Measurements from ENCODE around the gene GBA2.

GBA2 gene

DNA sequence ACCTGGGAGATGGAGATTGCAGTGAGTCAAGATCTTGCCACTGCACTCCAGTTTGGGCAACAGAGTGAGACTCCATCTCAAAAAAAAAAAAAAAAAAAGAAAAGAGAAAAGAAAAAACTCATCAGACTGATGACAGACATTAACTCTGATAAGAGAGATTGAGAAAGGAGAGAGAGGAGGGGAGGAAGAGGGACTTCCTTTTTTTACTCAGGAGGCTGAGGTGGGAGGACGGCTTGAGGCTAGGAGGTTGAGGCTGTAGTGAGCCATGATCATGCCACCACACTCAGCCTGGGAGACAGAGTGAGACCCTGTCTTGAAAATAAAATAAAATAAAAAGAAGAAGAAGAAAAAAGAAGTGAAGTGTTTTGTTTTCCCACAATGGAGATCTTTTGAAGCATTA lies 14.8 kb upstream of the GBA2 start:
- no peak for DNase-seq (ENCODE audit: low read depth)

DNA sequence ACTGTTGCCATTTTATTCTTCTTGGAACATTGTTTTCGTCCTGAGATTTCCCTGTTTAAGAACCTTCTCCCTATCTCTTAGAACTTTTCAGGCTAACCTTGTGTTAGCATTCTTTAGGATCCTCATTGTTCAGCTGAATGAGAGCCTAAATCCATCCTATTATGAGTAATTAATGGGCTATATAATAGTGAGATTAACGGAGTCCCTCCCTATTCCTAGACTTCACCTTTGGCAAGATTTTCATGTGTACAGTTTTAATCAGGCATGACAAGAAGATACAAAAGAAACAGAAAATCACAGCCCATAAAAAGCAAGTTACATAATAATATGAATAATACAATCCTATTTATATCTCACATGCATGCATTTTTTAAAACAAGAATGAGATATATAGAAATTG lies 14.2 kb upstream of the GBA2 start:
- DNase-seq (ENCODE audit: low read depth), result no peak

DNA sequence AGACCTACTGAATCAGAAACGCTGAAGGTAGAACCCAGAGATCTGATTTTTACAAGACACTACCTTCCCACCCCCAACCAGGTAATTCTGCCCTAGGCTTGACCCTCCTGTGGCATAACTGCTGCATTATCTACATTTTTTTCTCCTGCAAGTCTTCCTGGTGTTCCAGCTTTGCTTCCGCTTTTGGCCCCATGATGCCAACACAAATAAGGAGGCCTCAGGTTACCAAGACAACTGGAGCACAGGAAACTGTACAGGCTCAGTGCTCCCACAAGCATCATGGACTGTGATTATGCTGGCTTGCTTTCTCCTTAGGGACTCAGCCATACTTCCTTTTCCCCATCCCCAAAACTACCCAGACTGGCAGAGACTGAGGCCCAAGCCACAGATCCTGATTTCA lies 11.6 kb upstream of the GBA2 start:
- DNase-seq (ENCODE audit: low read depth), result no peak

DNA sequence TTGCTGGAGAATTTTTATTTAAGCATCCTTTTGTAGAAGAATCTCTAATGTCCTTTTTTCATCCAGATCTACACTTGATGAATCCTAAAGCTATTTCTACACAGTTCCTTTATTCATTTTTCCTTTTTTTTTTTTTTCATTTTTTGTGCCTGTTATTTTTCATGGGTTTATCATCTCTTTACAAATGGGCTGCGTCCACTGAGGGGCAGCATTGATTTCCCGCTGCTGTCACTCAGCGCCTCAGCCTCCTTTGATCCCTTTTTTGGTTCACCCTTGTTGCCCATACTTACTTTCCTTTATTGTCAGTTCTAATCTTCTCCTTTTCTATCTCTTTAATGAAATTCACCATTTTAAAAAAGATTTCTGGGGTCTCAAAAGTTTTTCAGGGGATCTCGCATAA lies 10.8 kb upstream of the GBA2 start:
- DNase-seq (ENCODE audit: low read depth), result no peak

GRCh38 chr9:35758475-35759050 lies 9.5 kb upstream of the GBA2 start:
- DNase-seq (ENCODE audit: low read depth), result no peak

DNA sequence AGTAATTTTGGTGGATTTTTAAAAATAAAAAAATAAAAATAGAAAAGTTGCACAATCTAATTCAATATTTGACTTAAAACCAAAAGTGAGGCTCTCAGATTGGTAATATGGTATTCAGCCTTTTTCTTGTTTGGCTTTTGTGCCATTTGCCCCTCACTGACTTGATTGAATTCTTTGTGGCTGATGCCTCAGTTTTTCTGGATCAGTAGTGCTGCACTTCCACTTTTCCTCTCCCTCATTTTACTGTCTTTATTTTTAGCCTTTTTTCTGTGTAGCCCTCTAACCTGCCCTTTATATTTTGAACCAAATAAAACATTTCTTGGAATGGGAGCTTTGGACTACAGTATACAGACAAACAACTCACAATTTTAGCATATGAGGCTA lies 8.9 kb upstream of the GBA2 start:
- no peak for DNase-seq (ENCODE audit: low read depth)

DNA sequence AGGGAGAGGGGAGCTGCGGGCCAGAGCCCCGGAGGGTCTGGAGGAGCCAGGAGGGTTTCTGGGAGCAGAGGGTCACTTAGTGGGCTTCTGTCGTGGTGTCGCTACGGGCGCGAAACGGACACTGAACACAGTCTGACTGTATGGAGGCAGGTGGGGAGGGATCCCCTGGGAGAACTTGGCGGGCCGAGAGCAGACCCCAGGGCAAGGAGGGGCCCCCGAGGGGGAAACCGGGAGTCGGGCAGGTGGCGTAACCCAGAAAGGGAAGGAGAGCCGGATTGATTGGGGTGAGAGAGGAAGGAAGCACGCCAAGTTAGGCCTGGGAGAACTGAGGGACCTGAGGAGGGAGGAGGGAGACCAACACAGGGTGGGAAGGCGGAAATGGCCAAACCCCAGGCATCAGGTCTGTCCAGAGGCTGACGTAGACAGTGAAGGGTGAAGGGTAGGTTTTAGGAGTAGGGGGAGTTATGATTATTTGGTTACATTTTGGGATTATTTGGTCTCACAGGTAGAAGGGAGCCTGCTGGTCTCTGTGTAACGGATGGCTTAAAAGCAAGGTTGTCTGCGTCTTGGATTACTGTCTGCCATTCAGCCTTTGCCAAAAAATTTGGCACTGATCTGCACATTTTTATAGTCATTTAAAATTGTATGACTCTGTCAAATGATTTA lies 8.3 kb upstream of the GBA2 start:
- no peak for DNase-seq (ENCODE audit: low read depth)

DNA sequence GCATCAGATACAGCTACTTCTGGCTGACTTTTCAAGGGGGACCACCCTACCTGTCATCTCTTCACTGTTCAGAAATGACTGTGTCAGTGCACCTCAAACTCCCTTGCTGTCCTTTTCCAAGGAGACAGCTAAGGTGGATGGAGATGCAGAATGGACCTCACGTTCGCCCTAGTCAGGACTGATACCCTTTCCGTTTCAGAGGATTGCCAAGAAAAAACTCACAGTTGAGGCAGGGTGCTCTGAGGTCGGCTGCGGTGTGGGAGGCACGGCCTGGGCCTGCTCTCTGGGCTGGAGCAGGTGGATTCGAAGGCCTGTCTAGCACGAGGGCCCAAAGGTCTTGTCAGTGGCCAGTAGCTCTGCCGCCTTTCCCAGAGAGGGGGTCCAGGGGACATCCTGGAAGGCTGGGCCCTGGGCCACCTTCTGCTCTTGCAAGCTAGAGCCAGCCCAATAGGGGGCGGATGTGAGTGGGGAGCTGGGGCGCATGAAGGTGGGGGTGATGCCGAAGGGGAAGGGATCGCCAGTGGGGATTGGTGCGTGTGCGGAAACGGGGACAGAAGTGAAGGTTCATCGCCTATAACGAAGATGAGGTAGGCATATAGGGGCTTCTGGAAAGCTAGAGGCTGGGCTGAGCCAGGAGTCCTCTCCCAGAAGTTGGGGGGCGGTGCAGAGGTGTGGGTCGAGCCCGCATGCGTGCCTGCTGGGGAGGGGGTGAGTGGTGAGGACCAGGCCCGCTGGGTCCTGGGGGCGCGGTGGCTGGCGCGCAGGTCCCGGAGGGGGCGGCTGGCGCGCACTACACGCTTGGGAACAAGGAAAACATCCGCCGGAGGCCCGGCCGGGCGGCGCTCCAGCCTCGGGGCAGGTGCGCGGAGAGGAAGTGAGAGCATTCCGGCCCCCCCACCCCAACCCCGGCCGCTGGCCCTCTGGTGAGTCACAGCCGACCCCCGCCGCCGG lies 7.5 kb upstream of the GBA2 start:
- DNase-seq (ENCODE audit: low read depth), result no peak

GRCh38 chr9:35755071-35755470 lies 6.0 kb upstream of the GBA2 start:
- no peak for DNase-seq (ENCODE audit: low read depth)

DNA sequence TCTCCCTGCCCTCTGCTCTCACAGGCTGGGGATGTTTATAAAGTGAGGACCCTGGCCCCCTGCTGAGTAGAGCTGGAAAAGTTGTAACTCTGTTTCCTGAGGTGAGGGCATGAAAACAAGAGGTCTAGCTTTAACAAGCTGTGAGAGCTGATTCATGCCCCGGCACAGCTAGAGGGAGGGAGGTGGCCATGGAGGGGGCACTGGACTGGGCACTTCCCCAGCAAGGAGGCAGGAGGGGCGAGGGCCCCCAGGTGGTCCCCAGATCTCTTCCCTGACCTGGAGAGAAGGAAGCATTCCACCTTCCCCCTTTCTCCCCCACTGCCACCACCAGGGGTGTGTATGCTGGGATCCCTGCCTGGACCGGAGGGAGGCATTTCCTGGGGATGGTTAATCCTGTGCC lies 5.2 kb upstream of the GBA2 start, which contains the start of gene MSMP:
TSS of gene MSMP (minus strand) at position 13 of the 400 bp plus-strand sequence. CDS start 147 bp downstream, outside the sequence.
- no peak for DNase-seq (ENCODE audit: low read depth)

- no peak for DNase-seq (ENCODE audit: low read depth)
These were observed 4.4 kb upstream of the GBA2 start for GRCh38 chr9:35753466-35753865.

DNA sequence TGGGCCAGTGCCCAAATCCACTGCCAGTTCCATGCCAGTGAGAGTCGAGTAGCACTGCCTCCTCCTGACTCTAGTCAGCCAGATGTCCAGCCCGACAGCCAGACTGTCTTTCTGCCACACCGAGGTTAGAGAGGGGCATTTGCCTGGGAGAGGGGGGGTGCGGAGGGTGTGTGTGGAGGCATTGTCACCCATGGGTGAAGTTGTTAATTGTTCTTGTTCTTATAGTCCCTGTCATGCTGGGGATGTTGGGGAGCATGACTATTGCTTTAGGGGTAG lies 1.2 kb upstream of the GBA2 start:
- DNase-seq (ENCODE audit: low read depth), result no peak

- no peak for DNase-seq (ENCODE audit: low read depth)
These were observed 657 bp upstream of the GBA2 start for GRCh38 chr9:35749515-35750255.

DNA sequence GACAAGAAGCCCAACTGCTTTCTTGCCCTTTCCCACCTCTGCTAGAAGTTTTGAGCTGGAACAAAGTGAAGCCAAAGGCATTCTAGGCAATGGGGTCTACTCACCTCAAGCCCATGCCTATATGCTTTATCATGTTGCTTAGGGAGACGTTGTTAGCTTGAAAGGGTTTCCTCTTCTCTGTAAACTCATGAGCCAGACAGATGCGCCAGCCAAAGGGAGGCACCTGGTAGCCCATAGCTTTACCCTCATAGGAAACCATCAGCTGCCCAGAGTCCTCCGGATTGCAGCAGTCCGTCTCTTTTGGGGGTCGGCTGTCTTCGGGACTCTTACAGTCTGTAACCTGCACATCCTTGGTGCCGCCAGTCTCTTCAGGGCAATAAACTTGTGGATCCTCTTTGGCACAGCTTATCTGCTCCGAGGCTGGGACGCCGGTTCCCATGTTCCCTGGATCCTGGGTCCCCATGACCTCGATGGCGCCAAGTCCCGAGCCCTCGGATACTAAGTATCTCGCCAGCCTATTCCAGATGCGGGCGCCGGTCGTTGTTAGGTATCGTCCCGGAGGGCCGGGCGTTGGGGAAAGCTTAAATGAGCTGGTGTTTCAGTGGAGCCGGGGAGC lies 678 bp downstream of the GBA2 start:
- DNase-seq (ENCODE audit: low read depth), result no peak

DNA sequence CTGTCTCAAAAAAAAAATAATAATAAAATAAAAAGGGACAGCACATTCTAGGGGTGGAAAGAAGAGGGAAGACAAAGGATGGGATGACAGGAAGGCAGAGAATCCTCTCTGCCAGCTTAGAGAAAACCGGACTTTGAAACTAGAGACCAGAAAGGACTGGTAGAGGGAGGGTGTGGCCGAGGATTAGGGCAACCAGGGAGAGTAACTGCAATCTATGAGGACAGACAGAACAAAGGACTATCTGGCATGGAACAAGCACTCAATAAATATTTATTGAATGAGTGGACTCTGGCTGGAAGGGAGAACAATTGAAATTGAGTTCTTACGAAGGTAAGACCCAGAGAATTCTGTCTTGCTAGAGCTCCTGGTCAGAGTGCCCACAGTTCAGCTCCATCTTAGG lies 2.4 kb downstream of the GBA2 start:
- no peak for DNase-seq (ENCODE audit: low read depth)

DNA sequence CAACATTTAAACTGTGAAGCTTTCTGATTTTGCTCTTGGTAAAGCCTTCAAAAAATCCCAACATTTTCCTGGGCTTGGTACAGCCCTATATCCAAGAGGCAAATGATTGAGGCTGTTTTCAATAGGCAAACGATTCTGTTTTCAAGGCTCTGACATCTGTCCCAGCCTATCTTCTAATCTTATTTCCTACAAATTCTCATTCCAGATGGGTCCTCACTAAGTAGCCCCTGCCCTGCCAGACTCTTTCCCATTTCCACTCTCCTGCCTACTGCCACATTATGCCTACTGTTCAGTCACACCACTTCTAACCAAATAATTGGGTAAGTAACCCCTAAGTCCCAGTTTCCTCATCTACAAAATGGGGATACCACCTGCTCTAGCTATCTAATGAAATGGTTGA lies 3.5 kb downstream of the GBA2 start:
- DNase-seq (ENCODE audit: low read depth), result no peak

- no peak for DNase-seq (ENCODE audit: low read depth)
These were observed 5.0 kb downstream of the GBA2 start for GRCh38 chr9:35743880-35744518.

GRCh38 chr9:35743452-35743851 lies 5.6 kb downstream of the GBA2 start:
- no peak for DNase-seq (ENCODE audit: low read depth)

DNA sequence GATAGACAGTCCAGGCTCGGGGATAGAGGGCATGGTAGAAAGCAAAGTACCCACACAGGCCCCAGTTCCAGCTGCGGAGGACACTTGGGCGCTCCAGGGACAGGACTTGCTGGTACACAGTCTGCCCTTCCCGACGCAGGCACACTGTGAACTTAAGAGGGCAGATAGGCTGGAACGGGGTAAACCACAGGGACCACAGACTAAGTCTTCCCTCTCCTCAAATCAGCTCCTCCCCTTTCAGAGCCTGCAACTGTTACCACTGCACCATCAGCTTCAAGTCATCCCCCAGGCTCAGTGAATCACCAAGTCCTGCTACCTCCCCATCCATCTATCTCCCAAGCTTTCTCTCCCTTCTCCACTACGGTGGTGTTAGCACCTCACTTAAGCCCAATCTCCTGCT lies 7.3 kb downstream of the GBA2 start:
- no peak for DNase-seq (ENCODE audit: low read depth)

DNA sequence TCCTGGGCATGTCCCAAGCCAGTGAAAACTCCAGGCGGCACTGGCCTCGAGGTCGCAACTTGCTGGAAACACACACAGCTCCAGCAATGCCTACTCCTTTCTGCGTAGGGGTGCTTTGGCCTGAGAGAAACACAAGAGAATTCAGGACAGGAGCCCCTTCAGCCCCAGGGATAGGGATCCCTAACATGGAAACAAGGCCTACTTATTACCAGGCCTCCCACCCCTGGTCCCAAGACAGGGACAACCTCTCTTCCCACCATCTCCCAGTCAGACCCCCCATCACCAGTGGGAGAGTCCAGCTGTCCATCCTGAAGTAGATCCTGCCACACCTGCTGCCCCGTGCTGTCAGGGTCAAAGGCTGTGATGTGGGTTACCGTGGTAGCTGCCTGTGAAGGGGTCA lies 8.8 kb downstream of the GBA2 start:
- DNase-seq (ENCODE audit: low read depth), result no peak

GRCh38 chr9:35738924-35739323 lies 10.1 kb downstream of the GBA2 start:
- DNase-seq (ENCODE audit: low read depth), result no peak

- no peak for DNase-seq (ENCODE audit: low read depth)
These were observed 10.8 kb downstream of the GBA2 start for GRCh38 chr9:35738186-35738585.

Measured in HS-27A (cell line).